Measurements from ENCODE around the gene FNBP1L. TPM values are rescaled to one million over a fixed set of nuclear protein-coding genes. Genes with fewer than 3 reads are reported as not detected.

Gene FNBP1L
- total and polyA plus RNA-seq, 7 donors = 13.4 to 30.7 (median 20.1) TPM

- H3K9me3 ChIP-seq = no peaks in the 10 kb centered on the region
- peaks cover 0 to 31% (median 26%) of the 10 kb centered on the region in 4 donors for H3K4me1 ChIP-seq
- H3K36me3 ChIP-seq = peaks cover 0 to 49% (median 27%) of the 10 kb centered on the region in 4 donors
- H3K4me3 ChIP-seq = peak overlapping the region in 1 of 4 donors; percentile 13
- intact Hi-C loops (cut with DNase I) = no loop called here
- H3K27ac ChIP-seq = peak overlapping the region; percentile 63 to 74 (median 70)
- TF ChIP-seq EP300 (IDR thresholded peaks at IDR 0.05) (no peak), CTCF (IDR thresholded peaks at IDR 0.05) (peak in 3 of 4 experiments; percentile 9 to 15 (median 13))
- WGBS, 2 donors = 12 to 58% methylated on average over 9 of the region's 9 CpGs
- no peak for DNase-seq
- H3K27me3 ChIP-seq = no peaks in the 10 kb centered on the region
Measured at GRCh38 chr1:93584261-93585003, 136.5 kb downstream of the FNBP1L start.

GRCh38 chr1:93585059-93585966, 137.4 kb downstream of the FNBP1L start:
- Histone ChIP-seq H3K4me1 (peaks cover 0 to 23% (median 19%) of the 10 kb centered on the region in 4 donors), H3K27ac (peak overlapping the region; percentile 63 to 74 (median 70)), H3K36me3 (peaks cover 0 to 55% (median 27%) of the 10 kb centered on the region in 4 donors), H3K9me3 (no peaks in the 10 kb centered on the region), H3K27me3 (no peaks in the 10 kb centered on the region), H3K4me3 (peak overlapping the region in 1 of 4 donors; percentile 13)
- intact Hi-C loops (cut with DNase I) = no loop called here
- 15 to 65% methylated on average over 13 of the region's 13 CpGs for WGBS, 2 donors
- DNase-seq = peak; percentile 73
- TF ChIP-seq CTCF (IDR thresholded peaks at IDR 0.05) (no peak), EP300 (IDR thresholded peaks at IDR 0.05) (no peak), POLR2A (IDR thresholded peaks at IDR 0.05) (peak in 1 of 2 donors; percentile 83), POLR2AphosphoS5 (IDR thresholded peaks at IDR 0.05) (peak in 2 of 4 donors; percentile 37 to 61)

- no peak for DNase-seq
- intact Hi-C loops (cut with DNase I) = no loop called here
- WGBS, 2 donors = 84 to 91% methylated on average over 5 of the region's 5 CpGs
- TF ChIP-seq CTCF (IDR thresholded peaks at IDR 0.05) (no peak), POLR2AphosphoS5 (IDR thresholded peaks at IDR 0.05) (no peak), POLR2A (IDR thresholded peaks at IDR 0.05) (no peak), EP300 (IDR thresholded peaks at IDR 0.05) (no peak)
- H3K27me3 ChIP-seq = no peaks in the 10 kb centered on the region
- no peak overlapping the region for H3K27ac ChIP-seq
- H3K36me3 ChIP-seq = peaks cover 0 to 48% (median 19%) of the 10 kb centered on the region in 4 donors
- peaks cover 0 to 26% (median 22%) of the 10 kb centered on the region in 4 donors for H3K4me1 ChIP-seq
- H3K4me3 ChIP-seq = no peak overlapping the region
- H3K9me3 ChIP-seq = no peaks in the 10 kb centered on the region
Measured at GRCh38 chr1:93587354-93587753, 139.4 kb downstream of the FNBP1L start.

GRCh38 chr1:93588206-93588605, 140.3 kb downstream of the FNBP1L start:
- peak; percentile 9 for DNase-seq
- peaks cover 0 to 39% (median 12%) of the 10 kb centered on the region in 4 donors for H3K36me3 ChIP-seq
- intact Hi-C loops (cut with DNase I) = no loop called here
- H3K4me1 ChIP-seq = peaks cover 0 to 34% (median 31%) of the 10 kb centered on the region in 4 donors
- no peak overlapping the region for H3K27ac ChIP-seq
- 59 to 92% methylated on average over 6 of the region's 6 CpGs for WGBS, 2 donors
- H3K27me3 ChIP-seq = no peaks in the 10 kb centered on the region
- no peak overlapping the region for H3K4me3 ChIP-seq
- TF ChIP-seq POLR2AphosphoS5 (IDR thresholded peaks at IDR 0.05) (no peak), POLR2A (IDR thresholded peaks at IDR 0.05) (no peak), CTCF (IDR thresholded peaks at IDR 0.05) (no peak), EP300 (IDR thresholded peaks at IDR 0.05) (no peak)
- H3K9me3 ChIP-seq = no peaks in the 10 kb centered on the region
